IPS DF 6.9 (cell line): ENCODE results near the gene USP17L30.
"Not testable (repeated sequence)": the region's sequence is repeated elsewhere in the genome, so short reads cannot be mapped to it uniquely, and the experiment has no call there.

Experiments used
- DNase-seq: peaks from one replicate; pipeline ENCODE4 v3.0.0-alpha.2; 2013; ENCODE audit warnings: low read depth, low spot score
- H3K27ac ChIP-seq: one replicate; pipeline ENCODE4 v1.5.1; 2013; ENCODE audit warnings: low read length, control low read depth
- H3K27me3 ChIP-seq: 2 replicates; pipeline ENCODE4 v1.6.1; 2013; ENCODE audit warnings: mild to moderate bottlenecking, low read length; ENCODE audit not compliant: control insufficient read depth, insufficient read depth
- H3K36me3 ChIP-seq: 2 replicates; pipeline ENCODE4 v1.6.1; 2013; ENCODE audit warnings: low read length; ENCODE audit not compliant: control insufficient read depth, insufficient read depth
- H3K4me1 ChIP-seq: 2 replicates; pipeline ENCODE4 v1.6.1; 2013; ENCODE audit warnings: low read length; ENCODE audit not compliant: control insufficient read depth, insufficient read depth
- H3K4me3 ChIP-seq: 2 replicates; pipeline ENCODE4 v1.5.1; 2013; ENCODE audit warnings: mild to moderate bottlenecking, low read length
- H3K9me3 ChIP-seq: 2 replicates; pipeline ENCODE4 v1.6.1; 2013; ENCODE audit warnings: low read length, inconsistent platforms; ENCODE audit not compliant: control insufficient read depth, insufficient read depth
- WGBS: extraction: QIAGEN DNeasy Blood & Tissue Kit; methylation state at CpG from one replicate; pipeline ENCODE4 v1.1.7; 2013; ENCODE audit warnings: mixed read lengths, missing lambda C conversion rate; ENCODE audit not compliant: insufficient read length, insufficient coverage; 5-methylcytosine and 5-hydroxymethylcytosine counted together

USP17L30 gene

DNA sequence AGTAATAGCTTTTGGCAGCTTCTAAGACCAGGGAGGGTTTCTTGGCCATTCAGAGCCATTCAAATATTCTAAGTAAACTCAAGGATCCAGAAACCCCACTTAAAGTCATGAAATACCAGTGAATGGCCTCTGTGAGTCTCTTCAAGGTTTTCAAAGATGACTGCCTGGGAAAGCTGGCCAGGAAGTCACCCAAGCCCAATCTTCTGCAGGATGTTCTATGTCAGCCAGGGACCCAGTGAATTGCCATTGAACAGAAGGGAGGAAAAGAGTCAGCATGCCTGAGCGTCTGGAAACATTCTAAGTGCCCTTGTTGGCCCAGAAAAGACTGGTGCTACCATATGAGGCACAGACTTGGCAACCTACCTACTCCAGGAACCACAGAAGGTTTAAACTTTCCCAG, 17.0 kb downstream of the USP17L30 start:
- not testable (repeated sequence) for DNase-seq, H3K9me3 ChIP-seq, H3K27me3 ChIP-seq, H3K4me1 ChIP-seq, H3K27ac ChIP-seq, H3K36me3 ChIP-seq, H3K4me3 ChIP-seq
- WGBS, result no CpG with 5 or more reads among the region's 1 CpG

DNA sequence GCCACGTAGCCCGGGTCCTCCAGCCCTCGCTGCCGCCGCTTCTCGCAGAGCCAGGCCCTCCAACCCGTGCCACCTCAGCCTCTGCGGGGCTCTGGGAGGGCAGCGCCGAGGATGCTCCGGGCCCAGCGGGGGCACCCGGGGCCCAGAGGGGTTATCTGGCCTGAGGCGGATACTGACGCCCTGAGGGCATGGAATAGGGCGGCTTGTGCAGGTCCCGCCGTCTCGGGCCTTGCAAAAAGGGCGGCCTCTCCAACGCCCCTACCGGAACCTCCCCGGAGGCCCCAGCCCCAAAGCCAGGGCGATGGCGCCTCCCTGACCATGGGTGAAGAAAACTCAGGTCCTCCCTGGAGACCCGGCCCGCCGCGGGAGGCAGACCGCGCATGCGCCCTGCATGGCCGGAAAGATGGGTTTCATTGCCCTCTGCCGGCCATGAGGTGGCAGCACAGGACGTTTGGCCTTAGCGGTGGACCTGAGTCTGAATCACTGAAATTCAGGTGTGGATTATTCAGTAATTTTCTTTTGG, 18.1 kb downstream of the USP17L30 start:
- H3K9me3 ChIP-seq, H3K4me3 ChIP-seq, DNase-seq, H3K4me1 ChIP-seq, H3K27me3 ChIP-seq, H3K36me3 ChIP-seq, H3K27ac ChIP-seq: not testable (repeated sequence)
- no CpG with 5 or more reads among the region's 36 CpGs for WGBS

DNA sequence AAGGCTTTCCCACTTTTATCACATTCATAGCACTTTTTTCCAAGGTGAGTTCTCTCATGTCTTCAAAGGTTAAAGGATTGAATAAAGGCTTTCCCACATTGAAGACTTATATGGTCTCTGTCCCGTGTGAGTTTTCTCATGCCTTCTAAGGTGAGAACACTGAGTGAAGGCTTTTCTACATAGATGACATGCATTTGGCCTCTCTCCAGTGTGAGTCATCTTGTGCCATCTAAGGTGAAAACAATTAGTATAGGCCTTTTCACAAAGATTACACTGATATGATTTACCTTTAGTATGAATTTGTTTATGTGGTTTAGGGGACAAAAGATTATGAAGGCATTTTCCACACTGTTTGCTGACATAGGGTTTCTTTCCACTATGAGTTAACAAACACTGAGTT, 21.2 kb downstream of the USP17L30 start:
- Histone ChIP-seq H3K4me1 (no peaks in the 10 kb centered on the region), H3K36me3 (no peaks in the 10 kb centered on the region), H3K4me3 (no peak overlapping the region), H3K27me3 (no peaks in the 10 kb centered on the region), H3K27ac (no peak overlapping the region), H3K9me3 (no peaks in the 10 kb centered on the region)
- DNase-seq, result no peak
- WGBS, result no CpG with 5 or more reads among the region's 1 CpG

DNA sequence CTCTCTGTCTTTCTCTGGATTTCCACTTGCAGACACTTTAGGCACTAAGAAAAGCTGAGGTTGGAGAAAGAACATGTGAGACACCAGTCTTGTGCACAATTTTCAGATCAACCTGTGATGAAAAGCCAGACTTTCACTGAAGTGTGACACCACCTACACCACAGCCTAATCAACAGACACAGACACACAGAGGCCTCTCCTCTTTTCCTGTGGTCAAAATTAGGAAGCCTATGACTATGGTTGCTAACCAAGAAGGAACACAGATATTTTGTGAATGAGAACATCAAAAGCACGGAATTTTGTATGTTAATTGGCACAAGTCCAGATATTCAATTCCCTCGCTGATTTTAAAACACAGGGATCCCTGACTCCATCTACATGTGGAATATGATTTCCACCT, 26.1 kb downstream of the USP17L30 start:
- H3K27ac ChIP-seq, H3K4me1 ChIP-seq, H3K27me3 ChIP-seq, DNase-seq, H3K9me3 ChIP-seq, H3K36me3 ChIP-seq, H3K4me3 ChIP-seq: not testable (repeated sequence)
- WGBS, result no CpG with 5 or more reads among the region's 2 CpGs

DNA sequence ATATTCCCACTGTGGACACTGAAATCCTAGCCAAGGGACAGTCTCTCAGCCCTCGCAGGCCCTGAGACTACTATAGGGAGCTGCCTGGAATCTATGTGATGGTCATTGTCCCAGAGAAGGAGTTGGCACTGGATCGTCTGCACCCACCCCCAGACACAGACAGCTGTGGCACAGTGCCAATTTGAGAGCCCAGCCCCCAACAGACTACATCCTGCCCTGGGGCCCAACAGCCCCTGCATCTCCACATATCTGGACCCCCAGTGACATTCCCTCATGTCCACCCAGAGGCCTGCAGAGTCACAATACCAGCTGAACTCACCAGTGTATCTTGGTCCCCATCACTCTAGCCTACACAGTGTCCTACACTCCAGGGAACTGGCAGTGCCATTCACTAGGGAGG, 42.8 kb downstream of the USP17L30 start:
- not testable (repeated sequence) for H3K36me3 ChIP-seq, H3K9me3 ChIP-seq, H3K4me3 ChIP-seq, DNase-seq, H3K27me3 ChIP-seq, H3K27ac ChIP-seq, H3K4me1 ChIP-seq
- no CpG with 5 or more reads among the region's 2 CpGs for WGBS

DNA sequence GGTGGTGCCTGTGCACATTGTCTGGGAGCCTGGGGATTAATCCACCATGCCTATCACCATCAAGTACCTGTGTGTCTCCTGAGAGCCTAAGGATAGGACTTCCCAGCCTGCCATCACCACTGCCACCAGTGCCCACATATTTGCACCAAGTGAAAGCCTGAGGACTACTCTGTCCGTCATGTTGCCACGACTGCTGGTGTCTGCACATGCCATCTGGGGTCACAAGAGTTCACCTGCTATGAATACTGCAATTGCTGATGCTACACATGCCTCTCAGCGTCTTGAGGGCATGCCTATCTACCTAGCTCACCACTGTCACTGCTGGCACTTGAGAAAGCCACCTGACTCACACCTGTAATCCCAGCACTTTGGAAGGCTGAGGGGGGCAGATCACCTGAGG, 43.6 kb downstream of the USP17L30 start:
- H3K4me1 ChIP-seq, DNase-seq, H3K27me3 ChIP-seq, H3K4me3 ChIP-seq, H3K9me3 ChIP-seq, H3K36me3 ChIP-seq, H3K27ac ChIP-seq: not testable (repeated sequence)
- no CpG with 5 or more reads among the region's 3 CpGs for WGBS

DNA sequence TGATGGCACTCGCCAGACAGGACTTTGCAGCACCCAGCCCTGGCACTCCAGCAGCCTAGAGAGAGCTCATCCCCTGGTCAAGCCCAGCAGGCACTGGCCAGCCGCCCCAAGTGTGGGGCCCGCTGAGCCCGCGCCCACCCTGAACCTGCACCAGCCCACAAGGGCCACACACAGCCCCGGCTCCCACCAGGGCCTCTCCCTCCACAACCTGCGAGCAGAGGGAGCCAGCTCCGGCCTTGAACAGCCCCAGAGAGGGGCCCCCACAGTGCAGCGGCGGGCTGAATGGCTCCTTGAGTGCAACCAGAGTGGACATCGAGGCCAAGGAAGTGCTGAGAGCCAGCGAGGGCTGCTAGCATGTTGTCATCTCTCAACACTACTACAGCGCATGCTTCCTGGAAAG, 46.9 kb downstream of the USP17L30 start:
- Histone ChIP-seq H3K4me3 (no peak overlapping the region), H3K36me3 (no peaks in the 10 kb centered on the region), H3K9me3 (no peaks in the 10 kb centered on the region; the same call in 1 of the 2 replicates), H3K27ac (no peak overlapping the region), H3K27me3 (no peaks in the 10 kb centered on the region), H3K4me1 (no peaks in the 10 kb centered on the region)
- DNase-seq, result no peak
- no CpG with 5 or more reads among the region's 13 CpGs for WGBS
